ENCODE results near the gene UBASH3B.

The UBASH3B gene

GRCh38 chr11:122847466-122847865, 191.9 kb downstream of the UBASH3B start:
- TF ChIP-seq MAX (IDR thresholded peaks at IDR 0.05; ENCODE audit: low read depth, low read length), result no peak
- TF ChIP-seq MYC (IDR thresholded peaks at IDR 0.05; ENCODE audit: low read depth, low read length), result no peak
- no peak for TF ChIP-seq POLR2A (IDR thresholded peaks at IDR 0.05; ENCODE audit: extremely low read depth, insufficient read length)
- no peak for TF ChIP-seq CTCF (IDR thresholded peaks at IDR 0.05; ENCODE audit: low read depth, low read length)
- DNase-seq (ENCODE audit: low read depth), result peak; percentile 29
- no peak overlapping the region for H3K4me3 ChIP-seq (ENCODE audit: low read depth, low read length)

GRCh38 chr11:122848186-122848585, 192.7 kb downstream of the UBASH3B start:
- TF ChIP-seq MAX (IDR thresholded peaks at IDR 0.05; ENCODE audit: low read depth, low read length) (no peak), MYC (IDR thresholded peaks at IDR 0.05; ENCODE audit: low read depth, low read length) (no peak), CTCF (IDR thresholded peaks at IDR 0.05; ENCODE audit: low read depth, low read length) (no peak), POLR2A (IDR thresholded peaks at IDR 0.05; ENCODE audit: extremely low read depth, insufficient read length) (no peak)

GRCh38 chr11:122850076-122850631, 194.6 kb downstream of the UBASH3B start:
- peak; percentile 43 for DNase-seq (ENCODE audit: low read depth)
- TF ChIP-seq MAX (IDR thresholded peaks at IDR 0.05; ENCODE audit: low read depth, low read length) (no peak), CTCF (IDR thresholded peaks at IDR 0.05; ENCODE audit: low read depth, low read length) (no peak), MYC (IDR thresholded peaks at IDR 0.05; ENCODE audit: low read depth, low read length) (no peak), POLR2A (IDR thresholded peaks at IDR 0.05; ENCODE audit: extremely low read depth, insufficient read length) (no peak)
- H3K4me3 ChIP-seq (ENCODE audit: low read depth, low read length), result no peak overlapping the region

More at GRCh38 chr11:122848186-122848585, 192.7 kb downstream of the UBASH3B start:
- no peak overlapping the region for H3K4me3 ChIP-seq (ENCODE audit: low read depth, low read length)
- no peak for DNase-seq (ENCODE audit: low read depth)

GRCh38 chr11:122851366-122851966, 195.9 kb downstream of the UBASH3B start:
- H3K4me3 ChIP-seq (ENCODE audit: low read depth, low read length), result no peak overlapping the region
- no peak for DNase-seq (ENCODE audit: low read depth)
- TF ChIP-seq MAX (IDR thresholded peaks at IDR 0.05; ENCODE audit: low read depth, low read length) (no peak), CTCF (IDR thresholded peaks at IDR 0.05; ENCODE audit: low read depth, low read length) (no peak), MYC (IDR thresholded peaks at IDR 0.05; ENCODE audit: low read depth, low read length) (no peak), POLR2A (IDR thresholded peaks at IDR 0.05; ENCODE audit: extremely low read depth, insufficient read length) (no peak)

- no peak overlapping the region for H3K4me3 ChIP-seq (ENCODE audit: low read depth, low read length)
These were observed 196.7 kb downstream of the UBASH3B start for GRCh38 chr11:122852074-122852795.

More at GRCh38 chr11:122852074-122852795, 196.7 kb downstream of the UBASH3B start:
- peak; percentile 33 for DNase-seq (ENCODE audit: low read depth)
- no peak for TF ChIP-seq MYC (IDR thresholded peaks at IDR 0.05; ENCODE audit: low read depth, low read length)
- TF ChIP-seq POLR2A (IDR thresholded peaks at IDR 0.05; ENCODE audit: extremely low read depth, insufficient read length), result no peak
- no peak for TF ChIP-seq CTCF (IDR thresholded peaks at IDR 0.05; ENCODE audit: low read depth, low read length)
- no peak for TF ChIP-seq MAX (IDR thresholded peaks at IDR 0.05; ENCODE audit: low read depth, low read length)
